Fibroblast of lung (primary cell): Measurements from ENCODE around the gene SH2D2A.

Experiments used
- CTCF ChIP-seq, 2 donors: IDR thresholded peaks in 1 of 2; conservative IDR thresholded peaks in 1 of 2; 1 replicate in 1 of 2; 2 replicates in 1 of 2; pipeline ENCODE4 v1.5.1; 2011 to 2012; ENCODE audit warnings: low read length in 2 of 2, control low read depth in 1 of 2, inconsistent platforms in 1 of 2, low read depth in 1 of 2, mild to moderate bottlenecking in 1 of 2
- EZH2 ChIP-seq: IDR thresholded peaks from 2 replicates; pipeline ENCODE4 v1.5.1; 2012; ENCODE audit warnings: low read length, control low read depth, mild to moderate bottlenecking; ENCODE audit errors: missing control alignments

GRCh38 chr1:156833603-156834002 is 17.0 kb upstream of the SH2D2A start:
- TF ChIP-seq CTCF (conservative IDR thresholded peaks at IDR 0.05 in 1 of 2, IDR thresholded peaks at IDR 0.05 in 1 of 2; ENCODE audit: low read depth in 1 of 2, low read length in 2 of 2): no peak
- no peak for TF ChIP-seq EZH2
